Effector CD4-positive, alpha-beta T cell (primary cell): Measurements from ENCODE around the gene GNB1.
"Not testable (repeated sequence)": the region's sequence is repeated elsewhere in the genome, so short reads cannot be mapped to it uniquely, and the experiment has no call there.

Experiments
- DNase-seq: peaks from one replicate; pipeline ENCODE4 v3.0.0-alpha.2; 2020

GNB1 gene

GRCh38 chr1:1857096-1857703 is 33.7 kb downstream of the GNB1 start:
- no peak for DNase-seq

- DNase-seq: not testable (repeated sequence)
These were observed 34.7 kb downstream of the GNB1 start for GRCh38 chr1:1856161-1856560.

DNA sequence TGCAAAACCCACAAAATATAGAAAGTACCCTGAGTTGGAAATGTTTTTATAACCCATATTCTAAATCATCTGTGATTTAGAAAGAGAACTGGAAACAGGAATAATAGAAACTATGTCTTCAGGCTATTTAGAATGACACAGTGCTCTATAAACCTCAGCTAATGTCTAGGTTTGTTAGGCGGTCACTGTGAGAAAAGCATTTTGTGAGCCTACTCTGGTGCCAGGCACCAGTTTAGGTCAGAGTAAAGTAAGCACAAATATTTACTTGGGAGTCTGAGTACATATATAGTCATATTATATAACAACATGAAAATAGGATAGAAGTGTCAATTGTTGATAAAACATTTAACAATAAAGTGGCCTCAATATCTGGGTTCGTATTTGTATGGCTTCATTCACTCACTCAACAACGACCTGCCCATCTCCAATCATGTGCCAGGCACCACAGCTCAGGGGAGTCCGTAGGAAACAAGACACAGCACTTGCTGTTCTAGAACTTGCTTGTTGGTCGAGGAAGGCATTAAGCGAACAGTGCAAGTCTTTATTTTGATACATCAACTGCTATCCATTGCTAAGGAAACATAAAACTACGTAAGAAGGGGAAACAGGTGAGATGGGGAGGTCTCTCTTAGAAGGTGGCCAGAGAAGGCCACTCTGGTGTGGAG is 37.2 kb downstream of the GNB1 start:
- DNase-seq: no peak

- no peak for DNase-seq
These were observed 38.1 kb downstream of the GNB1 start for GRCh38 chr1:1852619-1853414.

GRCh38 chr1:1847890-1848289 is 43.0 kb downstream of the GNB1 start:
- no peak for DNase-seq

DNA sequence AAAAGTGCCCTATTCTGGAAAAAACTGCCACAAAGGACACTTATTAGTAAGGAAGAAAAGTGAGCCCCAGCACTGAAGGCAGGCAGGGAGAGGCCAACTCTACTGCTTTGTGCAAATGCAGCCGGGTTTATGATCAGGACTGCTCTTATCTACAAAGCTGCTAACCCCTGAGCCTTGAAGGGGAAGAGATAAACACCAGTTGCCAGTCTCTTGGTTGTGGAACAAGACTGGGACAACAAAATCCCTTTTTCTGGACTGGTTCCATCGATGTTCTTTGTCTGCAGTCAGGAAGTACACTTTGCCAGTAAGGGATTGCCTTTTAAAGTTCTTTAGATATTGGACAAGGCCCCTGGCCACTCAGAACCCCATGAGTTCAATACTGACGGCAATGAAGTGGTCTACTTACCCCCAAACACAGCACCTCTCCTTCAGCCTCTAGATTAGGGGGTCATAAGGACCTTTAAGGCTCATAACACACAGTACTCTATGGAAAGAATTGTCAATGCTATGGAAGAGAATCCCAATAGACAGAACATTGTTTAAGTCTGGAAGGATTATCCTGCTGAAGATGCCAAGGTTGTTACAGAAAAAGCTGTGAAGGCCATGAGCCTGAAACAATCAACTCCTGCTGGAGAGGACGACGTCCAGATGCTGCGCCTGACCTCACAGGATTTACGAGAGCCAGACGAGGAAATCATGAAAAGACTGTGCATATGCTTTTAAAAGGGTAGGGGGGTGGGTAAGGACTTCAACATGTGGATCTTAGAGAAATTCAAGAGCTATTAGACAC is 43.6 kb downstream of the GNB1 start:
- DNase-seq: no peak

DNA sequence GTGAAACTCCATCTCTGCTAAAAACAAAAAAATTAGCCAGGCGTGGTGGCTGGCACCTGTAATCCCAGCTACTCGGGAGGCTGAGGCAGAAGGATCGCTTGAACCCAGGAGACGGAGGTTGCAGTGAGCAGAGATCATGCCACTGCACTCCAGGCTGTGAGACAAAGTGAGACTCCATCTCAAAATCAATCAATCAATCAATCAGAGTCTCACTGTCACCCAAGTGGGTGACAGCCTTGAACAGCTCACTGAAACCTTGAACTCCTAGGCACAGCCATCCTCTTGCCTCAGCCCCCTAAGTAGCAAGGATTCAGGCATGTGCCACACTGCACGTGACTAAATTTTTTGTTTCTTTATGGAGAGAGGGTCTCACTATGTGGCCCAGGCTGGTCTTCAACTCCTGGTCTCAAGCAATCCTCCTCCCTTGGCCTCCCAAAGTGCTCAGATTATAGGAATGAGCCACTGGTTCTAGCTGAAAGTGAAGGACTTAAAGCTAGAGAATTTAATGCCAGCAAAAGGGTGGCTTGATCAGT is 44.4 kb downstream of the GNB1 start:
- no peak for DNase-seq

DNA sequence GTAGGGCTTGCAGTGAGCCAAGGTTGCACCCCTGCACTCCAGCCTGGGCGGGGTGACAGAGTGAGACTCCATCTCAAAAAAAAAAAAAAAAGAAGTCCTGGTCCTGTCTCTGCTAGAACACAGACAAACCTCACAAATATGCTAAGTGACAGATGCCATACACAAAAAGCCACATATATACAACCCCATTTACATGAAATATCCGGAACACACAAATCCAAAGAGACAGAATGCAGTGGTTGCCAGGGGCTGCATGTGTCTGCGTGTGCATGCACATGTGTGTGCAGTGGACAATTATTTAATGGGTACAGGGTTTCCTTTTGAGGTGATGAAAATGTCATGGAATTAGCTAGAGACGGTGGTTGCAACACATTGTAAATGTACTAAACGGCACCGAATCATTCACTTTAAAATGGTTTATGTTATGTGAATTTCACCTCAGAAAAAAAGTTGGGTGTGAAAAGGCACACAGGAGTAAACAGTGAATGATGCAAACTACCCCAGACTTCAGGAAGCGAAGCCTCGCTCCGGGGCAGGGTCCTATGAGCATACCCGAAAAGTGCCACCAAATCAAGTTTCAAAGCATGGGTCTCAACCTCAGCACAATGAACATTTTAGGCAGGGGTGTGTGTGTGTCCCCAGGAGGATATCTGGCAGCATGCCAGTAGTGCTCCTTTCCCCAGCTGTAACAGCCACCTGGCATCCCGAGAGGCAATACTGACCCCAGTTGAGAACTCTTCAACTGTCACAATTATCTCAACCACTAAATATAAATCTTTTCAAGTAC is 48.3 kb downstream of the GNB1 start:
- no peak for DNase-seq

GRCh38 chr1:1841575-1841995 is 49.3 kb downstream of the GNB1 start:
- no peak for DNase-seq

DNA sequence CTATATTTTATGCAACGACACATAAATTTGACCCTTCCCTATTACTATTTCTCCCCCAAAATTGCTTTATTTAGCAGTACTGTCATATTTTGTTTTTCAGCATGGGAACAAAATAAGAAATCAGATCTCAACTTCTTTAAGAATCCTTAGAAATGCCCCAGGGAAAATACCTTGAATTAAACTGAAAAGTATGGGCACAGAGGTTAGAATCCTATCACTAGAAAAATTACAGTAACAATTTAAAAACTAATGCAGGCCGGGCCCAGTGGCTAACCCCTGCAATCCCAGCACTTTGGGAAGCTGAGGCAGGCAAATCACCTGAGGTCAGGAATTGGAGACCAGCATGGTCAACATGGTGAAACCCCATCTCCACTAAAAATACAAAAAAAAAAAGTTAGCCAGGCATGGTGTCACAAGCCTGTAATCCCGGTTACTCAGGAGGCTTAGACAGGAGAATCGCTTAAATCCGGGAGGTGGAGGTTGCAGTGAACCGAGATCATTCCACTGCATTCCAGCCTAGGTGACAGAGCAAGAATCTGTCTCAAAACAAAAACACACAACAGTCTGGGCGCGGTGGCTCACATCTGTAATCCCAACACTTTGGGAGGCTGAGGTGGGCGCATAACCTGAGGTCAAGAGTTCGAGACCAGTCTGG is 51.4 kb downstream of the GNB1 start:
- DNase-seq: no peak

DNA sequence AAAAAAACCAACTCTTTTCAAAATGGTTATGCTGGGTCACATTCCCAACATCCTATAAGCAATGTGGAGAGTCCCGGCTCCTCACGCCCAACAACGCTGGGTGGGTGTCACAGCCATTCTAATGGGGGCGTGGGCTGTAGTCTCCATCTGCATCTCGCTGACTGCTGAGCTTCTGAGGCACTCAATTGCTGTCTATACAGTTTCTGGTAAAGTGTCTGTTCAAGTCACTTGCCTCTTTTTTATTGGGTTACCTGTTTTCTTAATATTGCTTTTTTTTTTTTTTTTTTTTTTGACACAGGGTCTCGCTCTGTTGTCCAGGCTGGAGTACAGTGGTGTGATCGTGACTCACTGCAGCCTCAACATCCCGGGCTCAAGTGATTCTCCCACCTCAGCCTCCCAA is 54.8 kb downstream of the GNB1 start:
- DNase-seq: no peak

DNA sequence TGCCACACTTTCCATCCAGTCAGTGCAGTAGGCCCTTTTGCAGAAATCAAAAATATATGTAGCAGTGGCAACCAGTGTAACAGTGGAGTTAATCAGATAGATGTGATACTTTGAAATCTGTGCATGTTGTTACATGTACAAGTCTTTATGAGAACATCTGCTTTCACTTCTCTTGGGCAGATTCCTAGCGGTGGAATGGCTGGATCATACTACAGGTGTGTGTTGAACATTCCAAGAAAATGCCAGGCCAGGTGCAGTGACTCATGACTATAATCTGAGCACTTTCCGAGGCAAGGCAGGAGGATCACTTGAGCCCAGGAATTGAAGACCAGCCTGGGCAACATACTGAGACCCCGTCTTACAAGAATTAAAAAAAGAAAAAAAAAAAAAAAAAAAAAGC is 55.3 kb downstream of the GNB1 start:
- no peak for DNase-seq

DNA sequence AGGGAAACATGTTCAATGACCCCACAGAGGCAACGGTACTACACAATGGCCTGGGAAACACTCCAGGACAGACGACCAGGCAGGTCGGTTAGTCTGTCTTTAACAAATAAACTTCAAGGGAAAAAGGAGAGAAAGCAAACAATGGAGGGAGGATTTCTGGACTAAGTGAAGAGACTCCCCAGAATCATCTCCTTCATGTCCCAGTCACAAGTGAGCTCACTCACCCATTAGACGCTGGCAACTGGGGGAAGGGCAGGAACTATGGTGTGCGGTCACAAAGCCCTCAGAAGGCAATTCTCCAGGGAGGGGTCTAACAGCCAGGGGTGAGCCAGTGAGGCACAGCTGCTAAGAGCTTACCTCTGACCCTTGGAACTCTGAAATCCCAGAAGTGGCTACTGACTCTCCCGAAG is 57.0 kb downstream of the GNB1 start:
- DNase-seq: no peak

- no peak for DNase-seq
These were observed 57.4 kb downstream of the GNB1 start for GRCh38 chr1:1833456-1833855.

DNA sequence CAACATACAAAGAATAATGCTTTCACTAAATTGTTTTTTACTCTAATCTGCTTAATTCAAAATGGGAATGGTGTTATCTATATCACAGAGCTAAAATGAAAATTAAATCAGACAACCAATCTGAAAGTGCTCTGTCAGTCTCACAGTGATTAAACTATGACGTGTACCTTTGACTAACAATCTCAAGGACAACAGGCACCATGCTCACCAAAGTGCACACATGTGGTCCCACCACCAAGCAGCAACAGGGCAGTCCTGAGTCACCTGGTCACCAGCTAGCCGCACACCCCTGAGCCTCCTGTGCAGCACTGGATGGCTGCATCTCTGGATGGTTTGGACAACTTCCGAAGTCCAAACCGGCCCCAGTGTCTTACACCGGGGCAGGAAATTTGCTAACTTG is 58.1 kb downstream of the GNB1 start:
- no peak for DNase-seq

GRCh38 chr1:1832166-1832565 is 58.7 kb downstream of the GNB1 start:
- no peak for DNase-seq

GRCh38 chr1:1827089-1827848 is 63.6 kb downstream of the GNB1 start:
- DNase-seq: no peak

DNA sequence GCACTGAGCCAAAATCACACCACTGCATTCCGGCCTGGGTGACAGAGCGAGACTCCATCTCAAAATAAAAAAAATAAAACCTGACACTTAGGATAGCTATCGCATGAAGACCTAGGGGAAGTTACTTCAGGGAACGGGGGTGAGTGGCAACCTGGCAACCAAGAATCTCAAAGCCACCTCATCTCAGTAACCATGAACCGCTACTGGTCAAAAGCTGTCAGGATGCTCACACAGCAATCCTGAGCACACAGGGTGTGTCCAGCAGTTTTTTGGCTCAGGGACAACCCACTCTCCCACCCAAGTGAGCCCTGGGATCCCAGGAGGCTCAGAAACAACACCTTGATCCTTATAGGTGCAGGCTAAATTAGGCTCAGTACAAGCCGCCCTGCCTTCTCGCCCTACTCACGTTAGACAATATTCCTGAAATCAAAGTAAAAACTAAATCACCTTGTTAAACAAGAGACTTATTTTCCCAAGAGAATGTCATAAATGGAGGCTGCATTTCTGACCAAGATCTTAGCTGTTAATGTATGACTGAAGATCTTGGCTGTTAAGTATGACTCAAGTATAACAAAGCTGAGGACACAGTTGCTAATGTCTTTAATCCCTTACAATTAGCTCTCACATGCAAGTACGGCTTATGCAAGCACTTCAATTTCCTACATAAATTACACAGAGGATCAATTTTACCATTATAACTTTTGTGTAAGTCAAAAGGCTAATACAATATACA is 64.4 kb downstream of the GNB1 start:
- DNase-seq: no peak

DNA sequence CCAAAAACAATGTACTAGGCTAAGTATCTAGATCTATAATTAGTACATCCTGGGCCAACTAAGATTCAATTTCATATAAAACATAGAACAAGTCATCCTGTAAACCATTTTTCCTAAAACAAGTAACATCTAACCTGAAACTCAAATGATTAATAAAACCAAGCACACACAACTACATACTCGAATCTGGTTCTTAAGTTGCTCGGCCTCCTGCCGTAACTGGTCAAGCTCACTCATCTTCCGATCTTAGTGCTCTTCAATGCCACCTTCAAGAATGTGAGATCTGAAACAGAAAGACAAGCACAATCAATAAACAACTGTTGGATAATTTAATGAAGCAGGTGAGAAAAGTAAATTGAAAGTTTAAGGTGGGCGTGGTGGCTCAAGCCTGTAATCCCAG is 65.7 kb downstream of the GNB1 start:
- no peak for DNase-seq

- DNase-seq: no peak
These were observed 71.1 kb downstream of the GNB1 start for GRCh38 chr1:1819762-1820161.
